Gastroesophageal sphincter (tissue), 4 donors: ENCODE results near the gene RAET1E. TPM values are rescaled to one million over a fixed set of nuclear protein-coding genes. Genes with fewer than 3 reads are reported as not detected.

Experiments
- ATAC-seq: fragments of 150-250 bp; one replicate; pipeline ENCODE4 v1.9.1; 2016; ENCODE audit warnings: mild to moderate bottlenecking, moderate library complexity
- H3K27ac ChIP-seq, 4 donors: fragments of 200-600 bp; sonication (generic) in 3 of 4; 1 replicate in 3 of 4; 2 replicates in 1 of 4; pipeline ENCODE4 v1.5.1; 2016 to 2019
- H3K27me3 ChIP-seq: fragments of 200-600 bp; sonication (generic); one replicate; pipeline ENCODE4 v1.5.1; 2019
- H3K36me3 ChIP-seq, 2 donors: fragments of 200-600 bp; sonication (generic); one replicate each; pipeline ENCODE4 v1.5.1; 2019; ENCODE audit warnings: control low read depth in 1 of 2
- H3K4me1 ChIP-seq, 3 donors: fragments of 200-600 bp; sonication (generic); 1 replicate in 2 of 3; 2 replicates in 1 of 3; pipeline ENCODE4 v1.5.1; 2016 to 2019; ENCODE audit warnings: control low read depth in 2 of 3
- H3K4me3 ChIP-seq, 2 donors: fragments of 200-600 bp; sonication (generic); one replicate each; pipeline ENCODE4 v1.5.1; 2019; ENCODE audit warnings: mild to moderate bottlenecking in 1 of 2, moderate library complexity in 1 of 2
- H3K9me3 ChIP-seq, 3 donors: fragments of 200-600 bp; sonication (generic); one replicate each; pipeline ENCODE4 v1.5.1; 2017 to 2019; ENCODE audit warnings: control low read depth in 2 of 3
- CTCF ChIP-seq, 4 experiments: fragments of 200-600 bp in 2 of 4; fragments of 450-650 bp in 2 of 4; sonication (generic) in 1 of 4; IDR thresholded peaks; one replicate each; pipeline ENCODE4 v1.5.1; 2017 to 2019; ENCODE audit warnings: antibody characterized with exemption in 4 of 4, mild to moderate bottlenecking in 2 of 4, moderate library complexity in 2 of 4
- EP300 ChIP-seq: sonication (generic); formaldehyde crosslinking; IDR thresholded peaks from one replicate; pipeline ENCODE4 v1.6.1; 2017; ENCODE audit warnings: antibody characterized with exemption, mild to moderate bottlenecking
- POLR2A ChIP-seq, 2 donors: fragments of 450-650 bp; IDR thresholded peaks; one replicate each; pipeline ENCODE4 v1.6.1; 2017; ENCODE audit warnings: antibody characterized with exemption in 2 of 2, mild to moderate bottlenecking in 2 of 2, moderate library complexity in 1 of 2
- POLR2AphosphoS5 ChIP-seq: sonication (generic); formaldehyde crosslinking; IDR thresholded peaks from one replicate; pipeline ENCODE4 v1.6.1; 2017; ENCODE audit warnings: antibody characterized with exemption
- WGBS, 2 donors: methylation state at CpG; one replicate each; pipeline ENCODE4 v1.1.5; 2018; ENCODE audit warnings: low coverage in 1 of 2; 5-methylcytosine and 5-hydroxymethylcytosine counted together
- total RNA-seq, 4 donors: library from RNA; depleted of rRNA; stranded (reverse); fragments of >200 nt; gene quantifications; one replicate each; pipeline ENCODE4 v1.1.0, GENCODE V29; 2016

Gene RAET1E
- total RNA-seq, 4 donors from 2014 or later: 0.69 TPM; not detected in 3

- TF ChIP-seq POLR2AphosphoS5 (no peak), POLR2A (IDR thresholded peaks at IDR 0.05) (no peak), EP300 (no peak), CTCF (IDR thresholded peaks at IDR 0.05) (no peak)
- Histone ChIP-seq H3K9me3 (peaks cover 0 to 8% (median 0%) of the 10 kb centered on the region in 3 donors), H3K4me1 (peaks cover 0 to 8% (median 0%) of the 10 kb centered on the region in 3 donors), H3K27ac (no peak overlapping the region), H3K36me3 (no peaks in the 10 kb centered on the region), H3K4me3 (no peak overlapping the region), H3K27me3 (no peaks in the 10 kb centered on the region)
- WGBS, 2 donors: 100% methylated on average over 1 of the region's 4 CpGs; no CpG with 5 or more reads in 1 of the 2 donors
- ATAC-seq: no peak
Measured at GRCh38 chr6:149906405-149906804, 8.5 kb upstream of the RAET1E start.

- H3K27ac ChIP-seq: no peak overlapping the region
- 60 to 87% methylated on average over 1 to 2 of the region's 6 CpGs for WGBS, 2 donors
- H3K4me3 ChIP-seq: no peak overlapping the region
- peaks cover 0 to 8% (median 0%) of the 10 kb centered on the region in 3 donors for H3K4me1 ChIP-seq
- TF ChIP-seq EP300 (no peak), POLR2AphosphoS5 (no peak), POLR2A (IDR thresholded peaks at IDR 0.05) (no peak), CTCF (IDR thresholded peaks at IDR 0.05) (no peak)
- H3K27me3 ChIP-seq: no peaks in the 10 kb centered on the region
- H3K9me3 ChIP-seq: peaks cover 0 to 8% (median 0%) of the 10 kb centered on the region in 3 donors
- no peak for ATAC-seq
- H3K36me3 ChIP-seq: no peaks in the 10 kb centered on the region
Measured at GRCh38 chr6:149905911-149906371, 8.0 kb upstream of the RAET1E start.

- no CpG with 5 or more reads among the region's 18 CpGs for WGBS, 2 donors
- no peaks in the 10 kb centered on the region for H3K36me3 ChIP-seq
- TF ChIP-seq POLR2AphosphoS5 (no peak), POLR2A (IDR thresholded peaks at IDR 0.05) (no peak), EP300 (no peak), CTCF (IDR thresholded peaks at IDR 0.05) (no peak)
- H3K27me3 ChIP-seq: no peaks in the 10 kb centered on the region
- ATAC-seq: no peak
- no peak overlapping the region for H3K4me3 ChIP-seq
- no peak overlapping the region for H3K27ac ChIP-seq
- H3K4me1 ChIP-seq: peaks cover 0 to 8% (median 0%) of the 10 kb centered on the region in 3 donors
- peaks cover 0 to 8% (median 0%) of the 10 kb centered on the region in 3 donors for H3K9me3 ChIP-seq
Measured at GRCh38 chr6:149905371-149905910, 7.5 kb upstream of the RAET1E start.

- peaks cover 0 to 8% (median 0%) of the 10 kb centered on the region in 3 donors for H3K4me1 ChIP-seq
- TF ChIP-seq POLR2AphosphoS5 (no peak), EP300 (no peak), CTCF (IDR thresholded peaks at IDR 0.05) (no peak), POLR2A (IDR thresholded peaks at IDR 0.05) (no peak)
- H3K27ac ChIP-seq: no peak overlapping the region
- H3K27me3 ChIP-seq: no peaks in the 10 kb centered on the region
- H3K9me3 ChIP-seq: peaks cover 0 to 8% (median 0%) of the 10 kb centered on the region in 3 donors
- no peaks in the 10 kb centered on the region for H3K36me3 ChIP-seq
- no peak for ATAC-seq
- H3K4me3 ChIP-seq: no peak overlapping the region
- WGBS, 2 donors: 90 to 92% methylated on average over 5 to 6 of the region's 13 CpGs
Measured at GRCh38 chr6:149904661-149905370, 6.9 kb upstream of the RAET1E start.
